Endothelial cell (in vitro differentiated cells): ENCODE results near the gene MAZ. TPM values are rescaled to one million over a fixed set of nuclear protein-coding genes. Genes with fewer than 3 reads are reported as not detected.

Source experiments
- DNase-seq: peaks from one replicate; pipeline ENCODE4 v3.0.0; 2021; ENCODE audit warnings: low spot score
- H3K27ac Mint-ChIP-seq: one replicate; pipeline ENCODE4 v1.8.0; 2021; ENCODE audit warnings: mixed read lengths, inconsistent platforms; ENCODE audit not compliant: unreplicated experiment
- H3K27me3 Mint-ChIP-seq: one replicate; pipeline ENCODE4 v1.8.0; 2021; ENCODE audit warnings: mild to moderate bottlenecking, moderate library complexity, mixed read lengths, inconsistent platforms; ENCODE audit not compliant: unreplicated experiment
- H3K36me3 Mint-ChIP-seq: one replicate; pipeline ENCODE4 v1.8.0; 2021; ENCODE audit warnings: mild to moderate bottlenecking, low read depth, mixed read lengths, inconsistent platforms; ENCODE audit not compliant: unreplicated experiment
- H3K4me1 Mint-ChIP-seq: one replicate; pipeline ENCODE4 v1.8.0; 2021; ENCODE audit warnings: mild to moderate bottlenecking, mixed read lengths, inconsistent platforms; ENCODE audit not compliant: unreplicated experiment
- H3K4me3 Mint-ChIP-seq: one replicate; pipeline ENCODE4 v1.8.0; 2021; ENCODE audit warnings: mild to moderate bottlenecking, mixed read lengths, inconsistent platforms; ENCODE audit not compliant: unreplicated experiment
- H3K9me3 Mint-ChIP-seq: one replicate; pipeline ENCODE4 v1.8.0; 2021; ENCODE audit warnings: mixed read lengths, inconsistent platforms; ENCODE audit not compliant: unreplicated experiment
- CTCF ChIP-seq: fragments of 200-600 bp; sonication (generic); IDR thresholded peaks from one replicate; pipeline ENCODE4 v1.5.0; 2021; ENCODE audit warnings: antibody characterized with exemption; ENCODE audit not compliant: unreplicated experiment
- total RNA-seq: library from RNA; stranded (reverse); fragmentation: NEBNext Ultra II Directional; extraction: Animal tissue kit (Norgen Biotek cat#: 25700); gene quantifications from one replicate; pipeline ENCODE4 v1.2.1, GENCODE V29; 2021; ENCODE audit not compliant: unreplicated experiment

Gene MAZ
- total RNA-seq, 1 donor from 2014 or later: 407 TPM

GRCh38 chr16:29845656-29846055 is 39.3 kb downstream of the MAZ start:
- peaks cover 2% of the 10 kb centered on the region for H3K4me1 Mint-ChIP-seq
- DNase-seq: no peak
- H3K27ac Mint-ChIP-seq: no peak overlapping the region
- no peaks in the 10 kb centered on the region for H3K9me3 Mint-ChIP-seq
- no peak for TF ChIP-seq CTCF
- H3K36me3 Mint-ChIP-seq: no peaks in the 10 kb centered on the region
- peaks cover 10% of the 10 kb centered on the region for H3K27me3 Mint-ChIP-seq
- H3K4me3 Mint-ChIP-seq: no peak overlapping the region

GRCh38 chr16:29848420-29849297 is 42.3 kb downstream of the MAZ start:
- Mint-ChIP-seq H3K4me1 (peaks cover 2% of the 10 kb centered on the region), H3K27me3 (peaks cover 10% of the 10 kb centered on the region), H3K36me3 (no peaks in the 10 kb centered on the region), H3K9me3 (no peaks in the 10 kb centered on the region), H3K4me3 (no peak overlapping the region), H3K27ac (no peak overlapping the region)
- TF ChIP-seq CTCF: peak; percentile 75
- peak; percentile 70 for DNase-seq

GRCh38 chr16:29849505-29849904 is 43.2 kb downstream of the MAZ start:
- TF ChIP-seq CTCF: no peak
- Mint-ChIP-seq H3K4me3 (no peak overlapping the region), H3K36me3 (no peaks in the 10 kb centered on the region), H3K4me1 (peaks cover 2% of the 10 kb centered on the region), H3K27me3 (peaks cover 11% of the 10 kb centered on the region), H3K27ac (peak overlapping the region; percentile 61), H3K9me3 (no peaks in the 10 kb centered on the region)
- DNase-seq: no peak

- H3K36me3 Mint-ChIP-seq: no peaks in the 10 kb centered on the region
- no peaks in the 10 kb centered on the region for H3K9me3 Mint-ChIP-seq
- no peak for TF ChIP-seq CTCF
- no peak overlapping the region for H3K27ac Mint-ChIP-seq
- H3K27me3 Mint-ChIP-seq: peaks cover 8% of the 10 kb centered on the region
- DNase-seq: no peak
- H3K4me3 Mint-ChIP-seq: no peak overlapping the region
- peaks cover 2% of the 10 kb centered on the region for H3K4me1 Mint-ChIP-seq
Measured at GRCh38 chr16:29850998-29851397, 44.7 kb downstream of the MAZ start.

GRCh38 chr16:29852654-29853053 is 46.3 kb downstream of the MAZ start:
- peaks cover 2% of the 10 kb centered on the region for H3K4me1 Mint-ChIP-seq
- H3K4me3 Mint-ChIP-seq: no peak overlapping the region
- H3K27me3 Mint-ChIP-seq: peaks cover 8% of the 10 kb centered on the region

More at GRCh38 chr16:29852654-29853053, 46.3 kb downstream of the MAZ start:
- no peak overlapping the region for H3K27ac Mint-ChIP-seq
- no peak for TF ChIP-seq CTCF
- no peaks in the 10 kb centered on the region for H3K9me3 Mint-ChIP-seq
- no peaks in the 10 kb centered on the region for H3K36me3 Mint-ChIP-seq
- no peak for DNase-seq
